OCI-M2 (cell line): ENCODE results near the gene DAB1.
"Not testable (repeated sequence)": the region's sequence is repeated elsewhere in the genome, so short reads cannot be mapped to it uniquely, and the experiment has no call there.

Experiments used
- DNase-seq: peaks from one replicate; lab custom pipeline; 2025; ENCODE audit not compliant: unreplicated experiment; lab: John Stamatoyannopoulos, UW

DAB1 gene

DNA sequence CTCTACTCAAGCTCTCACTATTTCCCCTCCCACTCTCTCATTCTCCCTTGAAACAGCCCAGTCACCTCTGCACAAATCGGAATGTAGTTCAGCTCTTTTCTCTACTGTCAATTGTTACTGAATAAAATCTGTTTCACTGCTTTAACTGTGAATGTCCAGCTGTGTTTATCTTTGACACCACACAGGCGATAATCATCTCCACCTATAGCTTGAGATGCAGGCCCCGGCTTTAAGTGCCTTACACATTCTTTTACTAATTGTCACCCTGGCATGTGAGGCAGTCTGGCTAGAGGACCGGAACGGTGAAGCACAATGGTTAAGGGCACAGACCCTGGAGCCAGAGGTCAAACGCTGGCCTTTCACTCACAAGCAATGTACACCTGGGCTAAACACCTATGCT is 335.2 kb downstream of the DAB1 start:
- no peak for DNase-seq

DNA sequence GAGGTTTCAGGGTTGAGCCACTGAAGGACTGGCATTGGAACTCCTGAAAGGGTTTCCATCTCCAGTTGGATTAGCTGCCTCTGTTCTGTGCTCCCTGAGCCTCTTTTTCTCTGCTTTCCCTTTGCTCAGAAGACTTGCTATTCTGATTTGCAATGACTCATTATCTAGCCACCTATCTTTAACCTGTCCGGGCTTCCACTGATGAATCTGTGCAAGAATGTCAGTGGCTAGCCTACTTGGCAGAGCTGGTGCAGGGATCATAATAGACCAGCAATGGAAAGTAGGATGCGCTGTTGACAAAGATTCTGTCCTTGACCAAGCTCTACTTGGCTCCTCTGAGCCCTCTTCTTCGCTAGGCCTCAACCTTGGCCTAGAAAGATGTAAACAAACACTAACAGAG is 336.2 kb downstream of the DAB1 start:
- not testable (repeated sequence) for DNase-seq

DNA sequence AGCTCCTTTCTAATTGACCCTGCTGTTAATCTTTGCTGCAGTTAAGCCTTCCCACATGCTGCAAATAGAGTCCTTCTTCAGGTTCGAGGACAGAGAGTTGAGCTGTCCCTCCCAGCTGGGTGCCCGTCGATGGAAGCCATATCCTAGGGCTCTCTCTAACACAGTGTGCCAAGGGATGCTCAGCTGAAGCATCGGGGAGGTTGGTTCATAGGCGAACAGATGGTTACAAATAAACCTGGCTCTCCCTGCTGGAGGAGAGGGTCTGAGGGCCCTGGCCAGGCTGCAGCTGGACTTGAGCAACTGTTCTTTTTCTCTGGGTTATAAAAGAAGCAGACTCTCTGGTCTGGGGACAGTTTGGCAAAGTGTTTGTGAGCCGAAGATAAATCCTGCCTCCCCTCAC is 337.7 kb downstream of the DAB1 start:
- DNase-seq: no peak

DNA sequence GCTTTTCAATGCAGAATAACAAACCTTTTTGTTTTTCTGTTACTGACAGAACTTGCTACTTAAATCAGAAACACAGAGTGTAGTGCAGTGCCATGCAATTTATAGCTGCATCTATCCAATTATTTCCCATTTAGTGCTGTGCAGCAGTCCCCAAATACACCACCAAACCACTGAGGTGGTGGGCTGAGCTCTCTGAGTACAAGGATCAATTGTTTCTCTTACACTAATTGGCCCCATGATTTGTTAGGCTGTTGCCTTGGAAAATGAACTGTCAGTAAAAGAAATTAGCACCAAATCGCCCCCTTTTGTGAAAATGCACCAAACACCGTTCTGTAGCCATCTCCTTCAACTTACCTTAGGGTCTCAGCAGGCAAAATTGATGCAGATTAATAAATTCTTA is 339.2 kb downstream of the DAB1 start:
- DNase-seq: no peak

DNA sequence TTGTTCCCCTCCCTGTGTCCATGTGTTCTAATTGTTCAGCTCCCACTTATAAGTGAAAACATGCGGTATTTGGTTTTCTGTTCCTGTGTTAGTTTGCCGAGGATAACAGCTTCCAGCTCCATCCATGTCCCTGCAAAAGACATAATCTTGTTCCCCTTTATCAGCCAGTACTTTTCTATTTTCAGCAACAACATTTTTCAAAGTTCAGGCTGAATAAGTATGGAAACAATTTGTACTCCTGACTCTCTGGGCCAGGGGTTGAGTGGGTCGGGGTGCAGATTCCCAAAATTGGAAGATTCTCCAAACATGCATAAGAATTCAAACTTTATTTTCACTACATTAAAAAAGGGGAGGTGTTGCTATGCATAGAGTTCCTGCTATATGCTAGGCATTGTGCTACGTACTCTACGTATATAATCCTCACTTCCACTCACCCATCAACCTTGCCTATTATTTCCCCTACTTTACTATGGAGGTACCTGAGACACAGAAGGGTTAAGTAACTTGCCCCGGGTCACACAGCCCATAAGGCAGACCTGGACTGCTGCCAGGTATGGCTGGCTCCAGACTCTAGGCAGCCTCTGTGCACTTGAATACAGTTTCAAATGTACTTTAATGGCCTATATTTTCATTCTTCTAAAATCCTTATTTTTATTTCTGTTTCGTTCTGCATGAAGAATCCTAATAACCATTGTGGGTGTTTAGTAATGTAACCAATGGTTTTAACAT is 341.0 kb downstream of the DAB1 start:
- no peak for DNase-seq

DNA sequence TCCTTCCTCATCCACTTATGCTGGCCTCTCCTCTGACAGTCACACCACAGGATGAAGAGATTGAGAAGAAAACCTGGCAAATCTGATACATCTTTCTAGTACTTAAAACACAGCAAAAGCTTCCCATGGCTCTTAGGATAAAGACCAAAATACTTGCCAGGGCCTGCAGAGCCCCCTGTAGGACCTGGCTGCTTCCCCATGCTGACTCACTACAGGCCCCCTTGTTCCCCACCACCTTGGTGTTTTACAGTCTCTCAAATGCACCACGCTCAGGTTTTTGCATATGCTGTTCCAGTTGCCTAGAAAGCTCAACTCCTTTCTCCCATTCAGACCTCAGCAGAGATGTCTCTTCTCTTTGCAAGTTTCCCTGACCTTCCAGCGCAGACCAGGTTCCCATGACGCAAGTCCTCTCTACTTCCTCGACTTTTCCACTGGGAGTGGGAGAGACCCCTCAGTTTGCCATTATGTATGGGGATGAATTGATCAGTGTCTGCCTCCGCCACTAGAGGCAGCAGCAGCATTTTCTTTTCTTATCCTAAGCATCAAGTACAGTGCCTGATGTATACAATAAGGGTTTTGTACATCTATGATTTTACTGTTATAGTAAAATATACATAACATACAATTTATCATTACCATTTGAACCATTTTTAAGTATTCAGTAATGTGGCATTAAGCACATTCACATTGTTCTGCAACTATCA is 344.3 kb downstream of the DAB1 start:
- no peak for DNase-seq

DNA sequence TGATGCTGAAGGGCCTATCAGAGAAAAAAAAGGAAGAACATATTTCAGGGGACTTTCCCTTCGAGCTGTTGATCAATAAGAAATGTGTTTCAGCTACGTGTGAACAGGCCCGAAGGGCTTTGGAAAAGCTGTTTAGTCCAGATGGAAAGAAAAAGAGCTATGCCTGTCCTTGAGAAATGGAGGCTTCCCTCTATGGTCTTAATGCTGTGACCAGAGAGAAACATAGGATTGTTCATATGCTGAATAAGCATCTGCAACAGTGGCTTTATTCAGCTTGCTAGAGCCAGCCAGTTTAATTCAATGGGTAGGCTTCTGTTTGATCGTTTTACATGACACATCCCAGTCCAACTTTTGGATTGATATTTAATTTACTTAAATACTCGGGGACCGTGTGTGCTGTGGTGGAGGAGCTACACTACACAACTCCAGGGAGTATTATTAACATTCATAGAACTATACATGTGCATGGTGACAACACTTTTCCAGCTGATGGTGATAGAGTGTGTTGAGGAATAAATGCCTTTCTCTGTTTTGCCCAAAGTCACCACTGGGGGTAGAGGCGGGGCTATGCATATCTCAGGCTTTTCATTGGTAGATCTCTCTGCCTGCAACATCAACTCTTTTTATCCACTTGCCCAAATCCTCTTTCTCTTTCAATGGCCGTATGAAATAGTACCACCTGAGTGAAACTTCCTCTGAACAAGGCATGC is 351.3 kb downstream of the DAB1 start:
- no peak for DNase-seq

DNA sequence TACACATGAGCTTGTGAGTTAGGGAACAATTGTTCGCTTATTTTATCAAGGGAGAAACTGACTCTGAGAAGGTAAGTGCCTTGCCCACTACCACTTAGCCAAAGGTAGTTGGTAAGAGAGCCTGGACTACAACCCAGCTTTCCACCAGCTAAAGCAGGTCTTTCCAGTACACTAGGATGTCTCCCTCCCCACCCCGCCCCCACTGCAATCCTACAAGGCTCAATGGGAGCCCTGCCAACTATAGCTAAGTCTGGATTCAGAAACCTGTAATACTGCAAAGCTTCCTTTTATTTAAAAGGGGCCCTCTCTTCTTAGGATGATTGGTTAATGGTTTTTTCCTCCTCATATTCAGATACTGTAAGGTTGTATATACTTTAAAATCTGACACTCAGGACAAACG is 356.0 kb downstream of the DAB1 start:
- no peak for DNase-seq

DNA sequence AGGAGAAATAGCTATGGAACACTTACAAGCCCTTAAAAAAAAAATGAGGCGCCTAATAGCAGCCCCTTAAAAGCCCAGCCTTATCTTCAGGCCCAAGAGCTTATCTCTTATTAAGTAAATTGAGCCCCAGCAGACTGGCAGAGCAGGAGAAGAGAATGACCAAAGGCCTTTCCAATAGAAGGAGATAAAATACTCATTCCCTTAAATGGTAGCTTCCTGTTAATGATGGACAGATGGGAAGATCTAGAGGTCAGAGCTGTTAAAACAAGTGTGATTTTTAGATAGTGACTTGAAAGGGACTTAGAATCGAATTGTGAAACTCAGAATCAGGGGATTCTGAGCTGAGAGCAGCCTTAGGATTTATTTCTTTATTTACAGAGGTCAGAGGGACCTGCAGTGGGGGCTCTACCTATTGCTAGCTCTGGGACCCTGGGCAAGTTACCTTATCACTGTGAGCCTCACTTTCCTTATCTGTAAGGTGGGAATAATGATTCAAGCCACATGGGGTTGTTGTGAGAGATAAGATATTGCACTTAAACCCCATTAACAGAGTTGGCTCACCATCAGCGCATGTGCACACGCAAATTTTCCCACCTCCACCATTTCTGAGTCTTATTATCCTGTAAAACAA is 356.8 kb downstream of the DAB1 start:
- DNase-seq: no peak

DNA sequence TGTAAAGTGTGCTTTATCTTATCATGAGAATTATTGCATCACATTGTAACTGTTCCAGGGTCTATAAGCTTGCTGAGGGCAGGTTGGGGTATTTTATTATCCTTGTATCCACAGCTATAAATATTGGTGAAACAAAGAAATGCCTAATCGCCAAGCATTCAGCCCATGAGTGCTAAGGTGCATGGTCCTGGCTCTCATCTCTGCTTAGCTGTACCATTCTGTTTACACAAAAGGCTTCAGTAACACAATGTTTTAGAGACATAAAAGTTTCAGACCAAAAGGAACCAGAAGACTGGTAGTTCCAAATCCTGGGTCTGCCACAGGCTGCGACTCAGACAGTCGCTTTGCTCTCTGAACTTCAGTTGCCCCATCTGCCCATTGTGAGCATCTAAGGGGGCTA is 358.4 kb downstream of the DAB1 start:
- no peak for DNase-seq

DNA sequence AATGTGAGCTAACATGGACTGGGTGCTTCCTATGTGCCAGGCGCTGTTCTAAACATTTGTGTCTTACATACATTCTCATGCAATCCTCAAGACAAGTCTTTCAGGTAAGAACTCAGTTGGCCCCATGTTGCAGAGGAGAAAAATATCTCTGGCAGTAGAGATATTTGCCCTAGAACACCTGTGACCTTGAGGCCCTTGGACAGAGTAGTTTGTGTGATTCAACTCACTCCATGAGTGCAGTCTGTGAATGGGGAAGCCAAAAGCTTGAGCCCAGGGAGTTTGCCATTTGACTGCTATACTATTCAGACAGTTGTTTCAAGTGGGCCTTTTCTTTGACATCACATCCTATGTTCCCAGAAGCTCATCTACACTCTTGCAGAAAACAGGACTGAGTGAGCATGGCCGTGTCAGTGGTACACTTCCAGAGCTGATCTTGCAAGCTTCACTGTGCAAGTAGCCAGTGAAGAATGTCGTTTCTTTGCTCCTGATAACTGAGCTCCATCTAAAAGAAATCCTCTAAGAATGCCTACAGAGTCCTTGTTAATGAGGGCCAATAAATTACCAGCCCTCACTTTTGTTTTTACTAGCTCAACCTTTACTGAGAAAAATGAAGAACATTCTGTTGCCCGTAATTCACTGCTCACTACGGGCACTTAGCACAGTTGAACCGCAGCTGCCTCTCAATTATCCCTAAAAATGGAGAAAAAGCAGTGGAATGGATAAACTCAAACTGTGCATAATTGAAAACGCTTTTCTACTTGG is 359.3 kb downstream of the DAB1 start:
- DNase-seq: no peak

DNA sequence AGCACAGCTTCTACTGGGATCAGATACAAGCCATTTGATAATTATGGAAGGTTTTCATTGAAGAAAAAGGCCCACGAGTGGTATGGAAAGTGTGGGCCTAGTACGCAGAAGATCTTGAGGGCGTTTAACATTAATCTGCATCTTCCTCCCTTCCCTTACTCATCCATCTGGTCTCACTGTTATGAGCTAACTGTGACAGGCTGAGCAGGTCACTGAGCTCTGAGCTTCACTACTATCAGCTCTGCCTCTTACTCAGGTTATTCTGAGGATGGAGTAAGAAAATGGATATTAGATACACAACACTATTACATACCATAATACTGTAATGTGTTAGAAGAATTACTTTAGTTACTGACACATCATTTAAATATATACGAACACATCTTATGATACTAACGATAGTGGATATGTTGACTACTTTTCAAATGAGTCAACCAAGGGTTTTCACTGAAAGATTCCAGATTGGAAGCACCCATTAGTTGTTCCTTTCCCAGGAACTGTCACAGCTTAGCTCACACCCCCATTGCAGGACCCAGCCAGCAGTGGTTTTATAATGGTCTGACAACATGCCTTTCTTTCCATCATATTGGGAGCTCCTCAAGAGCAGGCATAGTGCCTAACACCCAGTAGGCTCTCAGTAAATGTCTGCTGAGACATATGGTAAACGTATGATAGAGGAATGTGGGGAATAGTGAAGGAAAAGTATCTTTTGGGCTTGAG is 360.3 kb downstream of the DAB1 start:
- DNase-seq: no peak

DNA sequence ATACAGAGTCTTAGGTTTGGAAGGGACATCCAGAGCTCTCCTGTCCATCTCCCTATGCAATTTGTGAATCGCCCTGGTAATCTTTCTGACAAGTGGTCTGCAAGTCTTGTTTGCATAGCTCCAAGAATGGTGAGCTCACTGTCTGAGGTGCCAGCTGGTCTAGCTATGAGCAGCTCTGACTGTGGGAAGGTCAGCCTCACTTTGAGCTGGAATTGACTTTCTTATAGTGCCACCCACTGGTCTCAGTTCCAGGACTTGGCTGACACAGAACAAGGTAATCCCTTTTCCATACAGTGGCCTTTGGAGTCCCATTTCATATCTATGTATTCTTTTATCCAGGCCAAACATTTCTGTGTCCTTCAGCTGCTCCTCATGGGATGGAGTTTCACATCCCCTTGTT is 362.5 kb downstream of the DAB1 start:
- no peak for DNase-seq

DNA sequence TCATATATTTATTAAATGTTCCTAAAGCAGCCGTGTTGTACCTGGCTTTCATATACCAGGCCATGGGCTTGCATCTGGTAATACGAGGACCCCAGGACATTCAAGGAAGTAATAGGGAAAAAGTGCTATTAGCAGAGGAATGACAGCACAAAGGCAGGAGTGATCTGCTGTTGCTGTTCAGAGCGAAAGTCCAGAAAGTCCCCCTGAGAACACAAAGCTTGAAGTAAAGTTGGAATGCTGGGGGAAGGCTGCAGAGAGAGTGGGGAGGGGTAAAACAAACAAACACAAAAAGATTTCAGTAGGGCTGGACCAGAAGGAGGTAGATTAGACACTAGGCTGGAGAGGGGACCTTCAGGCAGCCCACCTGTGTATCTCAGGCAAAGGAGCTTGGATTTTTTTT is 363.4 kb downstream of the DAB1 start:
- DNase-seq: no peak

DNA sequence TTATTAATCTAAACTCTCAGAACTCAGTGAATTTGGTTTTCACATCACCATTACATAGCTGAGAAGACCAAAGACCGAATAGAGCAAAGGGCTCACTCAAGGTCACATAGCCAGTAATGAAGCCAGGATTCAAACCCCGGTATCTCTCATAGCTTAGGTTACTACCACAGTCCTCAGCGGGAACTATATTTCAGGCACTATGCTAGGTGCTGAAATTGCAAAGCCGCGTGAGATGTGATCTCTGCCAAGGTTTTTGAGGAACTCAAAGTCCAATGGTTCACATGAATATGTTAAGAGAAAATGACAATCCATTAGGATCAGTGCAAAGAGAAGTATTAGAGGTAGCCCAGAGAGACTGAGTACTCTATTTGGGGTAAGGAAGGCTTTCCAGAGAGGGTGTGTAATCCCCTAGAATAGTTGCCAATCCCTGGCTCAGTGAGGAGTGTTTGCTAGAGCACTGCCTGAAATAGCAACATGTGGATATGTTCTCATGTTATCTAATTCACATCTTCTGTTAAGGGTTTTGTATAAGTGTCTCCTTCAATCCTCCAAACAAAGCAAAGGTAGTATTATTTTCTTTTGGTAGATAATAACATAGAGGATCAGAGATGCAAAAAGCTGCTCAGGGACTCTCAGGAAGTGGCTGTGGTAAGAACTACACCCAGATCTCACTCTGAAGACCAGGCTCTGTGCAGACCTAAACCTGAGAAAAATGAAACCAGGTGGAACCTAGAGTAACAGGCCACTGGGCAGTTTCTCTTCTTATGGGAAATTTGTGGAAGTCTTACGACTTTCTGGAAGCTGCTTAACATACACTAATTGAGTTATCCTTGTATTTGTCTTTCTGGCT is 365.0 kb downstream of the DAB1 start:
- no peak for DNase-seq

DNA sequence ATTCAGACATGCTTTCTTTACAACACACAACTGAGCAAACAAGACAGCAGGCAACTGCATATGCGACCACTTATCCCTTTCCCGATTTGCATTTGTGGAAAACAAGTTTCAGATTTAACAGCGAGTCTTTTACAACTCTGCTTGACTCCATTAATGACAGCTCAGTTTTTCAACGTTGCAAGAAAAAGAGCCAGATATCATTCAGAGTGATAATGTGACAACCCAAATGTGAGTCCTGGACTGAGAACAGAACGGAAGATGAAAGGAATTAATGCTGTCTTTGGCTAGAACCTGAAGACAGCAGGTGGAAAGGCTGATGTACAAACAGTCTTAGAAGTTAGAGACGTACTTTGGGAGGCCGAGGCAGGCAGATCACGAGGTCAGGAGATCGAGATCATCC is 375.0 kb downstream of the DAB1 start:
- no peak for DNase-seq

DNA sequence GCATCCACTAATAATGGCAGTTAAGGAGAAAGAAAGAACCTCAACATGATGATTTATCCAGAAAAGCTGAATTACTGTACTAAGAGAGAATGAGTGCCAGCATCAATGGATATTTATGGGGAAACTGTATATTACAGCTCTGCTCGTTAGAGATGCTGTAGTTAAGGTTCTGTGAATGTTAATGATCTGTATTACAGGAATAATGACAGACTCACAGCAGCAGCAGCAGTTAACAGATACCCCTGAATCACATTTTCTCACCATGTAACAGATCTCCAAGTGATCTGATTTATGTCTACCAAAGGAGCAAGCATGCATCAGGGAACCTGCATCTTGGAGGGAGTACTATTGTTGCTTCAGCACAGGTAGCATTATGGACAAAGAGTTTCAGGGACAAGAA is 377.4 kb downstream of the DAB1 start:
- no peak for DNase-seq

DNA sequence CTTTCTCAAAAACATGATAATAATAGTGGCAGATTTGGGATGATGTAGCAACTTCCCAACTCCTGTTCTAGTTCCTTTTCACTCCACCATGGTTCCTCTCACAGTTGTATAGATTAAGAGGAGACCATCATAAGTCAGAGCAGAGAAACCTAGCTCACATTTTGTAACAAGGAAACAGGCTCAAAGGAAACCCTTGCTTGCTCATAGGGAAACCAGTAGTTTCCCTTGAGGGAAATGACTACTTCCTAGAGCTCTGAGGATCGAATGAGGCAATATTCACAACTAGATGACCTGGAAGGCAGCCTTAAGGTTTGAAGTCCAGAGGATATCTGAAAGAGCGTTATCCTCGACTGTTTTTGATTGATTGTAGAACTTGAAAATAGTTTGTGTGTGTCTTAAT is 382.0 kb downstream of the DAB1 start:
- no peak for DNase-seq

DNA sequence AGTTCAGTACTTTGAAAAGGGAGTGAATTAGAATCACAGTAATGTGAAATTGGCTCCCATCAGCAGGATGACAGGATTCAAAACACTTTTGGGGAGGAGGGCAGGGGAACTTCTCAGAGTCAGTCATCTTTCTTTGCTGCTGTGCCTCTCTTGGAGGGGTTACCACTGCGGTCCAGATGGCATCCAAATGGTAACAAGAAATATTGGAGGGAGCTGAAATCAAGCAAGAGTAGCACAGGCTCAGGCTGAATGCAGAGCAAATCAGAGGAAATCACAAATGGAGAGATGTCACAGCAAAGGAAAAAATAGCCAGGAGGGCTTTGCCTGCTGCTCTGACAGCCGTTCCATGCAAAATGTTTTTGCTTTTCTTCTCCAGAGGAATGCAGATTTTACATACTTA is 383.0 kb downstream of the DAB1 start:
- no peak for DNase-seq
